Thyroid gland (tissue), 4 donors: Measurements from ENCODE around the gene RAP1GAP.

ENCODE experiments used
- POLR2A ChIP-seq, 2 donors: fragments of 450-650 bp; IDR thresholded peaks; one replicate each; pipeline ENCODE4 v1.6.1; 2017; ENCODE audit warnings: antibody characterized with exemption in 2 of 2, mild to moderate bottlenecking in 2 of 2, moderate library complexity in 1 of 2
- TF ChIP-seq, protein P1 (sequence below), 6 experiments: fragments of 200-600 bp in 3 of 6; fragments of 450-650 bp in 3 of 6; sonication (generic) in 3 of 6; IDR thresholded peaks; one replicate each; pipeline ENCODE4 v1.5.1; 2016 to 2019; ENCODE audit warnings: antibody characterized with exemption in 6 of 6, mild to moderate bottlenecking in 2 of 6, inconsistent platforms in 1 of 6, moderate library complexity in 1 of 6

DNA sequence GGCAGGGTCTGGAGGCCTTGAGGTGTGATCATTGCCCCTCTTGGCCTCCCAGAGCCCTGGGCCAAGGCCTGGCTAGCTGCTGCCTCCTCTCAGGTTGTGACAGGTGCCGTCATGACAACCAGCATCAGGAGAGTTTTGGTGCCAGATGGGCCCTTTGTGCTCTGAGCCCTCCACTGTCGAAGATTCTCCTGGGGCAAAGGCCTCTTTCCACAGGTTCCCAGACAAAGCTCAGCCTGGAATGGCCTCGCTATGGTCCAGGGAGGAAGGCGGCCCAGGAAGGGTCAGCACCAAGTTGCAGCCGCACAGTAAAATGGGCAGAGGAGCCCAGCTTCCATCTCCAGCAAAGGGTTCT, 81.6 kb downstream of the RAP1GAP start:
- TF ChIP-seq, protein P1, sequence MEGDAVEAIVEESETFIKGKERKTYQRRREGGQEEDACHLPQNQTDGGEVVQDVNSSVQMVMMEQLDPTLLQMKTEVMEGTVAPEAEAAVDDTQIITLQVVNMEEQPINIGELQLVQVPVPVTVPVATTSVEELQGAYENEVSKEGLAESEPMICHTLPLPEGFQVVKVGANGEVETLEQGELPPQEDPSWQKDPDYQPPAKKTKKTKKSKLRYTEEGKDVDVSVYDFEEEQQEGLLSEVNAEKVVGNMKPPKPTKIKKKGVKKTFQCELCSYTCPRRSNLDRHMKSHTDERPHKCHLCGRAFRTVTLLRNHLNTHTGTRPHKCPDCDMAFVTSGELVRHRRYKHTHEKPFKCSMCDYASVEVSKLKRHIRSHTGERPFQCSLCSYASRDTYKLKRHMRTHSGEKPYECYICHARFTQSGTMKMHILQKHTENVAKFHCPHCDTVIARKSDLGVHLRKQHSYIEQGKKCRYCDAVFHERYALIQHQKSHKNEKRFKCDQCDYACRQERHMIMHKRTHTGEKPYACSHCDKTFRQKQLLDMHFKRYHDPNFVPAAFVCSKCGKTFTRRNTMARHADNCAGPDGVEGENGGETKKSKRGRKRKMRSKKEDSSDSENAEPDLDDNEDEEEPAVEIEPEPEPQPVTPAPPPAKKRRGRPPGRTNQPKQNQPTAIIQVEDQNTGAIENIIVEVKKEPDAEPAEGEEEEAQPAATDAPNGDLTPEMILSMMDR (IDR thresholded peaks at IDR 0.05): no peak
- TF ChIP-seq POLR2A (IDR thresholded peaks at IDR 0.05): no peak
